Superior temporal gyrus (tissue), 1 donor: ENCODE results near the gene SH3PXD2B.
"Not testable (repeated sequence)": the region's sequence is repeated elsewhere in the genome, so short reads cannot be mapped to it uniquely, and the experiment has no call there.

Source experiments
- DNase-seq: peaks from one replicate; pipeline ENCODE4 v3.0.0-alpha.2; 2016; ENCODE audit errors: extremely low spot score

Gene SH3PXD2B

GRCh38 chr5:172302047-172302710, 152.1 kb downstream of the SH3PXD2B start:
- DNase-seq = no peak

DNA sequence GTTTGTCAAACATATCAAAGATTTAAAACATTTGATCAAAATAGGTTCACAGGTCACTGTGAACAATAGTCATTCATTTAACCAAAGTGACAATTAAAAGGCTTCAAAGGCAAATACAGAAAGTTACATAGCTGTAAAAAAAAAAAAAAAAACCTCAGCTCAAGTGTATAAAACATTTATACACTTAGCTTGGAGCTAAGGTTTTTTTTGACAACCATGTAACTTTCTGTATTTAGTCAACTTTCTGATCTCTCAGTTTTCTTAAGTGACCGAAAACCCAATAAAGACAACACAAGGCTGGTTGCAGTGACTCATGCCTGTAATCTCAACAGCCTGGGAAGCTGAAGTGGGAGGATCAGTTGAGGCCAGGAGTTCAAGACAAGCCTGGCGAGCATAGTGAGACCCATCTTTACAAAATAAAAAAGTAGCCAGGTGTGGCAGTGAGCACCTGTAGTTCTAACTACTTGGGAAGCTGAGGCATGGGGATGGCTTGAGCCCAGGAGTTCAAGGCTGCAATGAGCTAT, 154.3 kb downstream of the SH3PXD2B start:
- DNase-seq = no peak

DNA sequence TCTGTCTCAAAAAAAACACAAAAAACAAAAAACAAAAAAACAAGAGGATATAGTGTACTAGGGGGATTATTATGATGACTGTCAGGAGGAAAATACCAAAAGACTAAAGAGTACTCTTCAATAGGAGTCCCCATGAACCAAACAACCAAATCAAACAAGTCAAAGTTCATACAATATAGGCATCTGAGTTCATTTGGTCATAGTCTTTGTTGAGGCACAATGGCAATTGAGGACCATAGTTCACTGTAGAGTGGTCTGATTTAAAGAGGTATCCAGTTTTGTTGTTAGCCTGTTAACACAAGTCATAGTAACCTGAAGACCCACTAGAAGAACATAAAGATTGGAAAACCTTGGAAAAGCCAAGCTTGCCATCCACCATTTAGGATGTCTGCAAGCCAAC, 159.5 kb downstream of the SH3PXD2B start:
- DNase-seq = no peak

- no peak for DNase-seq
These were observed 160.5 kb downstream of the SH3PXD2B start for GRCh38 chr5:172293745-172294342.

- DNase-seq = peak; percentile 91
These were observed 161.1 kb downstream of the SH3PXD2B start for GRCh38 chr5:172293054-172293744.

DNA sequence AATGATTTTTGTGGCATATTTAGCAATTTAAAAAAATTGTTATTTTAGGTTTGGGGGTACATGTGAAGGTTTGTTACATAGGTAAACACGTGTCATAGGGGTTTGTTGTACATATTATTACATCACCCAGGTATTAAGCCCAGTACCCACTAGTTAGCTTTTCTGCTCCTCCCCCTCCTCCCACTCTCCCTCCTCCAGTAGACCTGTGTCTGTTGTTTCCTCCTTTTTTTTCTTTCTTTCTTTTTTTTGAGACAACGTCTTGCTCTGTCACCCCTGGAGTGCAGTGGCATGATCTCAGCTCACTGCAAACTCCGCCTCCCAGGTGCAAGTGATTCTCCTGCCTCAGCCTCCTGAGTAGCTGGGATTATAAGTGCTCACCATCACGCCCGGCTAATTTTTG, 162.5 kb downstream of the SH3PXD2B start:
- not testable (repeated sequence) for DNase-seq

DNA sequence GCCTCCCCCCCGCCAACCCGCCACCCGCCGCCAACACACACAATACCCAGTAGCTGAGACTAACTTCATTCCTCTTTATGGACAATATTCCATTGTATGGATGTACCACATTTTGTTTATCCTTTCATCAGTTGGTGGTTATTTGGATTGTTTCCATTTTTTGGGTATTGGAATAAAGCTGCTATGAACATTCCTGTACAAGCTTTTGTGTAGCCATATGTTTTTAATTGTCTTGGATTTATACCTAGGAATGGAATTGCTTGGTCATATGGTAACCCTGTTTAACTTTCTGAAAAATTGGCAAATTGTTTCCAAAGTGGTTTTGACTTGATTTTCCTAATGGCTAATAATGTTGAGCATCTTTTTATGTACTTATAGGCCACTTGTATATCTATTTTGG, 165.9 kb downstream of the SH3PXD2B start:
- DNase-seq = no peak

DNA sequence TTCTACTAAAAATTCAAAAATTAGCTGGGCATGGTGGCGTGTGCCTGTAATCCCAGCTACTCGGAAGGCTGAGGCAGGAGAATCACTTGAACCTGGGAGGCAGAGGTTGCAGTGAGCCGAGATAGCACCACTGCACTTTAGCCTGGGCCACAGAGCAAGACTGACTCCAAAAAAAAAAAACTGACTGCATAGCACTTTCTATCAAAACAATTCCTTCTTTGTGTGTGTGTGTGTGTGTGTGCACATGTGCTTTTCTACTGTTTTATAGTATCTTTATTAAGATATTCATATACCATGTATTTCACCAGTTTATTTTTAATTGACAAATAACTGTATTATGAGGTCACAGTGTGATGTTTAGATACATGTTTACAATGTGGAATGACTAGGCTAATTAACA, 167.2 kb downstream of the SH3PXD2B start:
- DNase-seq = not testable (repeated sequence)

DNA sequence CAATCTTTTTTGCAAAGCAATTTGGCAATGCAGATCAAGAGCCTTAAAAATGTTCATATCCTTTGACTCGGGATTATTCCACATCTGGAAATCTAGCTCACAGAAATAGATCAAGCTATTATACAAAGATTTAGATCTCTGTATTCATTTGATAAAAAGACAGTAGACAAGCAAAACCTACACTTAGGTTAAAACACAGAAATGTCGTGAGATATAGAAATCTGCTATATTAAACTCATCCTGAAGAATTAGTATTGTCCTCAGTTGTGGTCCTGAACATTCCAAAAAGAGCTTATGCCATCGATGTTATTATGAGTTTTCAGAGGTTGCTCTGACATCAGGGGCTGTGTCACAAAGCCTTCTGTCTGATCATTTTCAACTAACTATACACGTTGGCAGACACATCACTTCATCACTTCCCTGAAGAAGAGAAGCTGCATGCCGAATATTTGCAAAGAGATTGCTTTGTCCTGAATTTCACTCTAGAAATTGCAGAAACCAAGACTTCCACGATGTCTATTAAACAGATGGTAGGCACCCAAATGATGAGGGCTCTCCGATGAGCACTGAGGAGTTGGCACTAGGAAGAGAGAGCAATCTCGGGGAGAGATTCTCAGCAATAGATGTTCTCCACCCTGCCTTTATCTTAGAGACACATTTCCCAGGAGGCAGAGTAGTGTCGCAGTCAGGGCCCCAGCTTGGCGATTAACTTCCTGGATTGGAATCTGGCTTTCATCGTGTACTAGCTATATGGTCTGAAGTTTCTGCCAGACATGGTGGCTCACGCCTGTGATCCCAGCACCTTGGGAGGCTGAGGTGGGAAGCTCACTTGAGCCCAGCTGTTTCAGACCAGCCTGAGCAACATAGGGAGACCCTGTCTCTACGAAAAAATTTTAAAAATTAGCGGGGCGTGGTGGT, 168.8 kb downstream of the SH3PXD2B start:
- DNase-seq = peak; percentile 55

DNA sequence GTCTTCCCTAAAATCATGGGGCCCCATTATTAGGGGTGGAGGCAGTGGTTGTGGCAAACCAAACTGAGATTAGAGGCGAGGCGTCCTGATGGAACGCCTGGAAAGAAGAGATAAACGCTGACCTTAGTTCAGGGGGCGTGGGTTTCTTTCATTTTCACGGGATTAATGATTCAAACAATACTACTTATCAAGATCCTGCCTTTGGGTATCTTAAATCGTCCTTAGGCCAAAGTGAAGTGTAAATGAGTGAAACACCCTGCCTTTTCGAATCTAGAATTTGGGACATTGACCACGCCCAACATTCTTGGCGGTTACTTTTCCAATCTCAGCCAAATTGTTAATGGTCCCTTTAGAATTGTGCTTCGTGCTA, 169.7 kb downstream of the SH3PXD2B start:
- DNase-seq = peak; percentile 44

- DNase-seq = peak; percentile 79
These were observed 170.3 kb downstream of the SH3PXD2B start for GRCh38 chr5:172283862-172284610.

DNA sequence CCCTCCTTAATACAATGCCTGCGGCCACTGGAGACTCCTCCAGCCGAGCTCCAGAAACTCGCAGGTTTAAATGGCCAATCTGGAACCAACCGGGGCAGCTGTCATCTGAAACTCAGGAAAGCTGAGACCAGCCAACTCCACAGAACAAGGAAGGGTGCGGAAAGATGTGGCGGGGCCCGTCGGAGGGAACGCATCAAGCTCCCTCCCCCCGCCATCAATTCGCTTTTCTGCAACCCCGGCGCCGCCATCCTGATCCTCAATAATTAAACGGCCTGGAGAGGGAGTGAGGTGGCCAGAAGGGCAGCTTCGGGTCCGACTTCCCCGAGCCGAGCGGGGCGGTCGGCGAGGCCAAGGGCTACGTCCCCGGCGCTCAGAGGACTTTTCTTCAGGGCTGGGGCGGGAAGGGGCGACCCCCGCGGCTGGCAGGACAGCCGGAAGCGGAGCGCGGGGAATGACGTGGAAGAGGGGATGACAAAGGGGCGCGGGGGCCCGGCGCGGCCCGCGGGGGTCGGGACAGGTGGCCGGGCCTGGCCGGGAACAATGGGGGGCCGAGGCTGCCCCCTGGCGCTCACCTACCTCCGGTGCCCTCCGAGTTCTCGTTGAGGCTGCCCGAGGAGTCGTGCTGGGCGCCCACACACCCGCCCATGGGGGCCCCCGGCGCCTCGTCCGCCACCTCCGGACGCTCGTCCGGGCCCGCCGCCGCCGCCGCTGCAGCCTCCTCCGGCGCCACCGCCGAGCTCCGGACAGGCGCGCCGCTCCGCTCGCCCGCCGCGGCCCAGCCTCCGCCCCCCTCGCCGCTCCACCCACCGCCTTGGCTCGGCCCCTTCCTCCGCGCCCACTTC, 171.1 kb downstream of the SH3PXD2B start, which contains the start of gene UBTD2:
Gene UBTD2 (minus strand): TSS at position 745 of the 842 bp plus-strand sequence. CDS start 99 bp downstream, at position 646.
- DNase-seq = peak; percentile 64

DNA sequence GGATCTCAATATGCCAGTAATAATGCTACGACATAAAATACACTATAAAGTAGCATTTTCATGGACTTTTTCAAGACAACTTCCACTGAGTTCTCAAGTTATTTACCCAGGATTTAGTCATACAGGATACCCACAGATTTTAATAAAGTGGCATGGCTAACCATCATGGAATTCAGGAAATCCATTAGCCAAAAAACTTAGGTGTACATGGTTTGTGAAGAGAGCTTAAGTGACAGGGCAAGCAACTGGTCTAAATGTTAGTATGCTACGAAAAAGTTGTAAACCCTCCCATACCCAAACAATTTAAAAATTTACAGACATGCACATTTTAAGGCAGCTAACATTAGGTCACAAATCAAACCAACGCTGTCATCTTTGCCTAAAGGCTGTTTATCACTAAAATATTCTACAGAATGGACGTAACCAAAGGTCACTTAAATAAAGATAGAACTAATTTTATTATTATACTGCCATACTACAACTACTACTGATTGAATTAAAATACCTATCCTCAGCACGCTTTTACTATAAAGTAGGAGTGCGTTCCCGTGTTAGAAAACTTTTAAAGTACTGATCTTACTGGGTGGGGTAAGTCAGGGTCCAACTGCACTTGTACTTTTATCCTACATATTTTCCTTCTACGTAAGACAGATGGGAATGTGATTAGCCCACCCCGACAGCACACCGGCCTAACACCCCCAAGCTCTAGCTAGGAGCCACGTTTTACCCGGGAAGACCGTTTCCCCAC, 171.9 kb downstream of the SH3PXD2B start:
- DNase-seq = no peak

- no peak for DNase-seq
These were observed 173.0 kb downstream of the SH3PXD2B start for GRCh38 chr5:172281346-172281745.

DNA sequence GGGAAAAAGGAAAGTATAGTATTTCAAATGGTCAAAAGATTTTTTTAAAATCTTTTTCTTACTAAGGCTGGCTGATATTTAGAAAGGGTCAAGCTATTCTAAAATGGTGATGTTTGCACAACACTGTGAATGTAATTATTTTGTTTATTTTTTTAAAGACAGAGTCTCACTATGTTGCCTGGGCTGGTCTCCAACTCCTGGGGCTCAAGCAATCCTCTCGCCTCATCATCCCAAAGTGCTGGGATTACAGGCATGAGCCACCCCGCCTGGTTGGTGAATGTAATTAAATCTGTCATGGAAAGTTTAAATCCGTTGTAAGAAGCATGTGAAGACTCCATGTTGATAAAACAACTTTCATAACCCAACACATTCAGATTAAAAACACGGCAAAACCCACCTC, 173.4 kb downstream of the SH3PXD2B start:
- no peak for DNase-seq

DNA sequence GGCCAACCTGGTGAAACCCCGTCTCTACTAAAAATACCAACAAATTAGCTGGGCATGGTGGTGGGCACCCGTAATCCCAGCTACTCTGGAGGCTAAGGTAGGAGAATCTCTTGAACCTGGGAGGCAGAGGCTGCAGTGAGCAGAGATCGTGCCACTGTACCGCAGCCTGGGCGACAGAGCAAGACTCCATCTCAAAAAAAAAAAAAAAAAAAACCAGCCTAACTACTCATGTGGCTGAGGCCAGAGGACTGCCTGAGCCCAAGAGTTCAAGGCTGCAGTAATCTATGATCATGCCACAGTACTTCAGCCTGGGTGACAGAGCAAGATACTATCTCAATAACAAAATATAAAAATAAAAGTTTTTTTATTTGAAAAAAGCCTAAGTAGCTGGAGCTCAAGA, 174.0 kb downstream of the SH3PXD2B start:
- DNase-seq = no peak

DNA sequence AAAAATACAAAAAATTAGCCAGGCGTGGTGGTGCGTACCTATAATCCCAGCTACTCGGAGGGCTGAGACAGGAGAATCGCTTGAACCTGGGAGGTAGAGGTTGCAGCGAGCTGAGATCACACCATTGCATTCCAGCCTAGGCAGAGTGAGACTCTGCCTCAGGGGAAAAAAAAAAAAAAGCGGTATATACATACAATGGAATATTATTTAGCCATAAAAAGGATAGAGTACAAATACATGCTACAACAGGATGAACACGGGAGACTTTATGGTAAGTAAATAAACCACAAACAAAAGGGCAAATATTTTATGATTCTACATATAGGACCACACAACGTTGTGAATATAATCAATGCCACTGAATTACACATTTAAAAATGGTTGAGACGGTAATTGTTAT, 176.0 kb downstream of the SH3PXD2B start:
- DNase-seq = no peak

GRCh38 chr5:172276214-172276613, 178.1 kb downstream of the SH3PXD2B start:
- DNase-seq = no peak
